ENCODE measurements around the gene NCK1. TPM values are rescaled to one million over a fixed set of nuclear protein-coding genes. Genes with fewer than 3 reads are reported as not detected.

The NCK1 gene
- total and polyA plus RNA-seq, 9 of the 15 experiments (the other 6 are each of a cell fraction or from before 2014, with no cell fraction given), result 17.3 to 30.5 (median 25.0) TPM

GRCh38 chr3:136818191-136818768 is 43.7 kb upstream of the NCK1 start (continued):
- TF ChIP-seq RAD21 (CRISPR knock-in tag; conservative IDR thresholded peaks at IDR 0.05 in 1 of 2, IDR thresholded peaks at IDR 0.05 in 1 of 2), result peak; percentile 17 to 51; a peak in 2 of 4 replicates
- no peak for TF ChIP-seq MTF1 (CRISPR knock-in tag; IDR thresholded peaks at IDR 0.05; ENCODE audit: borderline replicate concordance)
- TF ChIP-seq PKNOX1 (IDR thresholded peaks at IDR 0.05), result peak; percentile 37; the same call in 1 of the 2 replicates
- no peak for TF ChIP-seq TAF1 (IDR thresholded peaks at IDR 0.05; ENCODE audit: control insufficient read depth, extremely low read depth, insufficient read depth, low read length, severe bottlenecking)
- TF ChIP-seq PHTF2 (CRISPR knock-in tag; IDR thresholded peaks at IDR 0.05), result no peak
- no peak for TF ChIP-seq XRCC3 (IDR thresholded peaks at IDR 0.05)
- no peak for TF ChIP-seq ZNF347 (CRISPR knock-in tag; IDR thresholded peaks at IDR 0.05; ENCODE audit: low read depth)
- TF ChIP-seq NFXL1 (CRISPR knock-in tag; IDR thresholded peaks at IDR 0.05), result no peak
- TF ChIP-seq HNRNPLL (IDR thresholded peaks at IDR 0.05; ENCODE audit: low read depth, low read length, poor library complexity, severe bottlenecking), result peak; percentile 6
- no peak for TF ChIP-seq GATAD2B (IDR thresholded peaks at IDR 0.05; ENCODE audit: borderline replicate concordance)
- TF ChIP-seq POLR2A (conservative IDR thresholded peaks at IDR 0.05), result peak; percentile 44; the same call in 1 of the 2 replicates
- 0 out of 2 replicates have a peak, but pooled peaks have one; percentile 40 for TF ChIP-seq CREM (IDR thresholded peaks at IDR 0.05; ENCODE audit: low read depth)
- TF ChIP-seq CTCF (IDR thresholded peaks at IDR 0.05 in 2 of 3, conservative IDR thresholded peaks at IDR 0.05 in 1 of 3; ENCODE audit: insufficient read depth in 2 of 3, low read depth in 1 of 3, low read length in 3 of 3), result peak; percentile 8 to 52 (median 45); a peak in 4 of 6 replicates
- TF ChIP-seq REST (IDR thresholded peaks at IDR 0.05; ENCODE audit: borderline replicate concordance), result peak; percentile 35; the same call in 1 of the 2 replicates
- no peak for TF ChIP-seq REST (CRISPR knock-in tag; IDR thresholded peaks at IDR 0.05; ENCODE audit: low read depth)
- 0 out of 2 replicates have a peak, but pooled peaks have one; percentile 24 for TF ChIP-seq JUND (IDR thresholded peaks at IDR 0.05; ENCODE audit: borderline replicate concordance, low read depth, low read length)
- no peak for TF ChIP-seq JUND (tag; IDR thresholded peaks at IDR 0.05; ENCODE audit: borderline replicate concordance, low read depth, low read length)
- TF ChIP-seq PRMT5 (CRISPR knock-in tag; IDR thresholded peaks at IDR 0.05), result no peak
